Activated naive CD4-positive, alpha-beta T cell treated with anti-CD3 and anti-CD28 coated beads, Interleukin-2, amount 50 U/mL, for 72 hours (primary cell): ENCODE results near the gene NSMCE4A. TPM values are rescaled to one million over a fixed set of nuclear protein-coding genes. Genes with fewer than 3 reads are reported as not detected.
"Not testable (repeated sequence)": the region's sequence is repeated elsewhere in the genome, so short reads cannot be mapped to it uniquely, and the experiment has no call there.

Experiments
- ATAC-seq, 2 donors: fragments of 150-1000 bp; cut with Tn5 transposase; 2 replicates each; pipeline ENCODE4 v1.10.0; 2021; ENCODE audit warnings: mild to moderate bottlenecking in 2 of 2, moderate library complexity in 2 of 2
- DNase-seq, 2 donors: peaks; one replicate each; pipeline ENCODE4 v3.0.0; 2021 to 2022; ENCODE audit warnings: low spot score in 2 of 2
- H3K27ac Mint-ChIP-seq, 2 donors: one replicate each; pipeline ENCODE4 v1.8.0; 2022; ENCODE audit warnings: mild to moderate bottlenecking in 2 of 2, mixed read lengths in 2 of 2
- H3K36me3 Mint-ChIP-seq, 2 donors: one replicate each; pipeline ENCODE4 v1.8.0; 2022; ENCODE audit warnings: mixed read lengths in 2 of 2
- H3K9me3 Mint-ChIP-seq, 2 donors: one replicate each; pipeline ENCODE4 v1.8.0; 2022; ENCODE audit warnings: mixed read lengths in 2 of 2
- total RNA-seq, 2 donors: library from RNA; stranded (reverse); gene quantifications; one replicate each; pipeline ENCODE4 v1.2.3, GENCODE V29; 2022

Gene NSMCE4A
- total RNA-seq, 2 donors from 2014 or later, result 36.0 to 46.8 TPM

DNA sequence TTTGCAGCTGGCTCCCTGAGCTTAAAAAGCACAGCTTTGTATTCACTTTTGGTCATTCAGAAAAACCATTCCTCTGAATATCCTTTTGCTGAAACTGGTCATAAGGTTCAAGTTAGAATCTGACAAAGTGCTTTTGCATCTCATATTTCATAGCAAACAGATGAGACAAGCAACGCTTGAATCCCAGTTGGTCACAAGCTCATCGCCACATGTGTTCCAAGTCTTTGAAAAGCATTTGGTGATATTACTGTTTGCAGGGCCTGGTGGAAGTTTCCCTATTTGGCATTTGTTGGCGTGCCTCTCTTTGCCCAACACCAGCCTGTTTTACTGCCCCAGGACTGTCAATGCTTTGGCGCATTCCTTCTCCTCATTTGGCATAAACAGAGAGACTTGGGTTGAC is 24.3 kb upstream of the NSMCE4A start:
- no peak overlapping the region for H3K27ac Mint-ChIP-seq
- H3K36me3 Mint-ChIP-seq, result peaks cover 8 to 15% of the 10 kb centered on the region in 2 donors
- DNase-seq (no peak), ATAC-seq (no peak)
- peaks cover 9 to 20% of the 10 kb centered on the region in 2 donors for H3K9me3 Mint-ChIP-seq

DNA sequence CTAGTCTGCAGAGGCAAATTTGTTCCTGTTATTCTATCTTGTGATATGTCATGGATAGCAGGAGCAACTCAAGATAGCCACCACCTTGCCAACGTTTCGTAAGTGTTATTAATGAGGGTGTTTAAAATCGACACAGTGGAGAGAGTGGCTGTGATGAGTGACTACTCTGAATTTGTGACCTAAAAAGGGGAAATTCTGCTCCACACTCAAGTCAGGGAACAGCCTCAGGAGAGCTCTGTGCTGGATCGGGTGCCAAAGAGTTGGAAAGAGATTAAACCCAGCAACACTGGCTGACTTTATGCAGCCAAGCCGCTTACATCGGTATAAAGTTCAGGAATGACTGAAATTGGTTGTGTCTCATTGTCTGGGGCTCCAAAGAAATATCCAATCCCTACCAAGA is 23.4 kb upstream of the NSMCE4A start:
- ATAC-seq (no peak), DNase-seq (no peak)
- Mint-ChIP-seq H3K27ac (no peak overlapping the region), H3K9me3 (peaks cover 9 to 20% of the 10 kb centered on the region in 2 donors), H3K36me3 (peaks cover 8 to 15% of the 10 kb centered on the region in 2 donors)

DNA sequence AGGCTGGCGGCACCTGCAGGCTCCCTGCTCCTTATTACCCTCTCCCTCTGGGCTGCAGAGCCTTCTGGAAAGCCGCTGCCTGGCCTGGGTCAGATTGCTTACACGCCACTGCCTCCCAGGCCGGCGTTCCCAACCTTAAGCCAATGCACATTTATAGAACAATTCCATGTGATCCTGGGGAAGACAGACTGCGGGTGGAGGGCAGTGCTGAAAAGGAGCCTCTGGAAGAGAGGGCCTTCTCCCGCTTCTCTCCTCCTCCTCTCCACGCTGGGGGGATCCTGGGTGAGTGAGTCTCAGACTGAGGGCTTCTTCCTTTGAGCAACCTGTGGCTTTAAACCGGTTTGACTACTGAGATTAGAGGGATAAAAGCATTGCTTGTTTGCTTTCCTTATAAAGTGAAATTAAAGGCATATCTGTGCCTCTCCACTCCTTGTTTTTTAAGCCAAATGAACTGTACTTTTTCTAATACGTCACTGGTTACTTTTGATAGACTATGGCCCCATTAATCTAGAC is 19.5 kb upstream of the NSMCE4A start:
- Mint-ChIP-seq H3K27ac (no peak overlapping the region), H3K9me3 (peaks cover 0 to under 1% of the 10 kb centered on the region in 2 donors), H3K36me3 (peaks cover 2 to 4% of the 10 kb centered on the region in 2 donors)
- DNase-seq (no peak), ATAC-seq (no peak)

DNA sequence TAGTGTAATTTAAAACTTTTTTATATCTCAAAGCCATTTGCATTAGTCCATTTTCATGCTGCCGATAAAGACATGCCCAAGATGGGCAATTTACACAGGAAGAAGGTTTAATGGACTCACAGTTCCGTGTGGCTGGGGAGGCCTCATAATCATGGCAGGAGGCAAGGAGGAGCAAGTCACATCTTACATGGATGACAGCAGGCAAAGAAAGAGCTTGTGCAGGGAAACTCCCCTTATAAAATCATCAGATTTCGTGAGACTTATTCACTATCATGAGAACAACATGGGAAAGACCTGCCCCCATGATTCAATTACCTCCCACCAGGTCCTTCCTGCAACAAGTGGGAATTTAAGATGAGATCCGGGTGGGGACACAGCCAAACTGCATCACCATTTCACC is 16.7 kb upstream of the NSMCE4A start:
- not testable (repeated sequence) for DNase-seq, H3K9me3 Mint-ChIP-seq, H3K36me3 Mint-ChIP-seq, H3K27ac Mint-ChIP-seq, ATAC-seq

DNA sequence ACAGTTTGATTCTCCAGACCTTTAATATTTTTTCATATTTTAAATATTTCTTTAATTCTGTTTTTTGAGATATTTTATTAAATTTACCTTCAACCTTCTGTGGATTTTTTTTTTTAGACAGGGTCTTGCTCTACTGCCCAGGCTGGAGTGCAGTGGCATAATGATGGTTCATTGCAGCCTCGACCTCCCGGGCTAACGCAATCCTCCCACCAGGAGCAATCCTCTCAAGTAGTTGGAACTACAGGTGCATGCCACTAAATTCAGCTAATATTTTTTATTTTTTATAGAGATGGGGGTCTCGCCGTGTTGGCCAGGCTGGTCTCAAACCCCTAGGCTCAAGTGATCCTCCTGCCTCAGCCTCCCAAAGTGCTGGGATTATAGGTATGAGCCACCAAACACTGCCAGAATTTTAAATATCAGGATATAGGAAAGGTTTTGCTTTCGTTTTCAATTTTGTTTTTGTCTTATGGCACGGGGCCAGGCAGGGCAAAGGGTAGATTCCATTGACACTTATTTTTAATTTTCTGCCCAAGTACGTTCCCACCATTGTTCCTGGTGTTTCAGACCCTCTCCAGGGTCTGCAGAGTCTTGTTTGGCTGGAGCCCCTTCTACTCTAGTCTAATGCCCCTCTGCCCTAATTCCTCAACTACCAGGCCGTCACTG is 15.1 kb upstream of the NSMCE4A start:
- Mint-ChIP-seq H3K9me3 (peaks cover 0 to 10% of the 10 kb centered on the region in 2 donors), H3K36me3 (peaks cover 1 to 8% of the 10 kb centered on the region in 2 donors), H3K27ac (no peak overlapping the region)
- ATAC-seq (no peak), DNase-seq (no peak)

DNA sequence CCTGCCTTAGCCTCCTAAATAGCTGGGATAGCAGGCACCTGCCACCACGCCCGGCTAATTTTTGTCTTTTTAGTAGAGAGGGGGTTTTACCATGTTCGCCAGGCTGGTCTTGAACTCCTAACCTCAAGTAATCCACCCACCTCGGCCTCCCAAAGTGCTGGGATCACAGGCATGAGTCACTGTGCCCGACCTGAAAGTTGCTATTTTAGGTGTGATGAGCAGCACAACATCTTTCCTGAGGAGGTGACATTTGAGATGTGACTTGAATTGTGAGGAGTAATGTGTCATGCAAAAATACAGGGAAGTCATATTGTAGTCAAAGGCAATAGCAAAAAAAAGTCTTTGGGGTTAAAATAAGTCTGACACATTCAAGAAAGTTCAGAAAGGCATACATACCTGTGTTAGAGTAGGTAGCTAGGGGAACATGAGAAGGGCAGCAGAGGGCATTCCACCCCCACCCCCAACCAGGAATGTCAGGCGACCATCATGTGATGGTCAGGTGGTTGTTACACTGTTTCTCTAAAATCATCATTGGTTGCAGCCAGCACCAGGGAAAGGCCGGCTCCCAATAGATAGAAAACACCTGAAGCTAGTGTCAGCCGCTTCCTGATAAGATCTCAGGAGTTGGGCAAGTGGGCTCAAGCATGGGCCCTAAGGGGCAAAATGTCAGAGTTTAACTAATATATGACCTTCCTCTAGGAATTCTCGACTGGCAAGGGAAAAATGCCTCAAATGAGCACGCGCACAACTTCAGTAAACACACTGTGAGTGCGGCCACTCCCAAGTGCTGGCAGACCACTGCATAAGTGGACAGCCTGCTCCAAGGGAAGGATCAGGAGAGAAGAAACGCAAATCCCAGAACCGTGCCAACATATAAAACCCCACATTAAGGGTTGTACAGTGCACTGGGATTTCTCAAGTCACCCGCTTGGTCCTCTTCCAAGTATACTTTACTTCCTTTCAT is 13.6 kb upstream of the NSMCE4A start, which contains the start of gene TACC2:
Gene TACC2 (plus strand): TSS at position 803 of the 964 bp plus-strand sequence. CDS start 32,819 bp downstream, outside the sequence.
- DNase-seq, result no peak

DNA sequence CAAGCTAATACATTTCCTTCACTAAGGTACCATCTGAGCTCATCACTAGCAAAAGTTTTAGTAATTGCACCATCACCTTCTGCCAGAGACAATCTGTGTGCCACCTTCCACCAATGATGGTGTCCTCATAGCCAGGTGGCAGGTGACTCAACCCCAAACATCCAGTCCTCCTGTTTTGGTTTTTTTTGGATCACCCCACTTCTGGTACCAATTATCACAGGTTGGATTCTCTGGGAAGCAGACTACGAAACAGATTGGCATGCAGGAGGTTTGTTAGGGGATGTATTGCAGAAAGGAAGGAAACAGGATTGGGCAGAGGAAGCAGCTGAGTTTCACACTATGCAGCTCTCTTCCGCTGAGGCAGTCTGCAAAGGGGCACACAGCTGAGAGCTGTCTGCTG is 9.4 kb upstream of the NSMCE4A start:
- ATAC-seq (no peak), DNase-seq (no peak)
- peaks cover 7 to 24% of the 10 kb centered on the region in 2 donors for H3K9me3 Mint-ChIP-seq
- H3K27ac Mint-ChIP-seq, result no peak overlapping the region
- H3K36me3 Mint-ChIP-seq, result peaks cover 13 to 17% of the 10 kb centered on the region in 2 donors

More for the DNA sequence above, 13.6 kb upstream of the NSMCE4A start, which contains the start of gene TACC2:
- Mint-ChIP-seq H3K9me3 (peaks cover 3 to 24% of the 10 kb centered on the region in 2 donors), H3K27ac (no peak within 1 kb of the TSS), H3K36me3 (peaks cover 16 to 17% of the 10 kb centered on the region in 2 donors)
- peak; percentile 52 to 66 for ATAC-seq

DNA sequence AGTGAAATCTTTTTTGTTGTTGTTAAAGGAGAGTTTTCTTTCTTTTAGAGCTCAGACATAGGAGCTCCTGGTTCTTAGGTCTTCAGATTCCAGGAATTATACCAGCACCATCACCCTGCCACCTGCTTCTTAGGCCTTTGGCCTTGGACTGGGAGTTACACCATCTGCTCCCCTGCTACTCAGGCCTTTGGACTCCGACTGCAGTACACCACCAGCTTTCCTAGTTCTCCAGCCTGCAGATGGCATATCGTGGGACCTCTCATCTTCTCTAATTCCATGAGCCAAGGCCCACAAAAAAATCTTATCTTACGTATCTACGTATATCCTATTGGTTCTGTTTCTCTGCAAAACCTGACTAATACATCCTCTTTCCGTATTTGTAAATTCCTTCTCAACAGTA is 8.8 kb upstream of the NSMCE4A start:
- H3K36me3 Mint-ChIP-seq, result peaks cover 13 to 17% of the 10 kb centered on the region in 2 donors
- no peak for DNase-seq
- H3K27ac Mint-ChIP-seq, result no peak overlapping the region
- ATAC-seq, result no peak
- peaks cover 7 to 24% of the 10 kb centered on the region in 2 donors for H3K9me3 Mint-ChIP-seq

DNA sequence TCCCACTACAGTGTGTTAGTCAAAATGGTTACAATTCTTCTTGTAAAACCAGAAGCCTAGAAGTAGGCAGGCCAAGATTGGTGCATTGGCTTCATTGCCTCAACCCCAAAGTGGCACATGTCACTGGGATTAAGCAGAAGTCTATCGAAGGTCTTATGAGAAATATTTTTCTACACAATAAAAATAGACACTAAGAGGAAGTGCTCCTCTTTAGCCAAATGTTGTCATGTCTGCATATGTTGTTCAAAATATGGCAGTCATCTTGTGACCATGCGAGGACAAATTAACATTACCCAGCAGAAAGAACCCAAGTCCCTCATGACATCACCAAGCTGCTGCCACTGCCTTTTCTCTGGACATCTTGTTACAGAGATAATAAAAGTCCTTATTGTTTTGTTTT is 6.3 kb upstream of the NSMCE4A start:
- ATAC-seq, result no peak
- no peak for DNase-seq
- Mint-ChIP-seq H3K36me3 (peaks cover 9 to 23% of the 10 kb centered on the region in 2 donors), H3K27ac (no peak overlapping the region), H3K9me3 (peaks cover 7 to 14% of the 10 kb centered on the region in 2 donors)

DNA sequence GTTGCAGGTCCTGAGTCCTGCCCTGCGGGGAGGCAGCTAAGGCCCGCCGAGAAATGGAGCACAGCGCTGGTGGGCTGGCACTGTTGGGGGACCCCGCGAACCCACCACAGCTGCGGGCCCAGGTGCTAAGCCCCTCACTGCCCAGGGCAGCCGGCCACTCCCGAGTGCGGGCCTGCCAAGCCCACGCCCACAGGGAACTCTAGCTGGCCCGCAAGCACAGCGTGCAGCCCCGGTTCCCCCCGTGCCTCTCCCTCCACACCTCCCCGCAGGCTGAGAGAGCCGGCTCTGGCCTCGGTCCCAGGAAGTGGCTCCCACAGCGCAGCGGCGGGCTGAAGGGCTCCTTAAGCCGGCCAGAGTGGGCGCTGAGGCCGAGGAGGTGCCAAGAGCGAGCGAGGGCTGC is 3.5 kb upstream of the NSMCE4A start:
- H3K27ac Mint-ChIP-seq, result no peak overlapping the region
- H3K36me3 Mint-ChIP-seq, result peaks cover 1 to 11% of the 10 kb centered on the region in 2 donors
- no peak for ATAC-seq
- DNase-seq, result no peak
- peaks cover 3 to 5% of the 10 kb centered on the region in 2 donors for H3K9me3 Mint-ChIP-seq

DNA sequence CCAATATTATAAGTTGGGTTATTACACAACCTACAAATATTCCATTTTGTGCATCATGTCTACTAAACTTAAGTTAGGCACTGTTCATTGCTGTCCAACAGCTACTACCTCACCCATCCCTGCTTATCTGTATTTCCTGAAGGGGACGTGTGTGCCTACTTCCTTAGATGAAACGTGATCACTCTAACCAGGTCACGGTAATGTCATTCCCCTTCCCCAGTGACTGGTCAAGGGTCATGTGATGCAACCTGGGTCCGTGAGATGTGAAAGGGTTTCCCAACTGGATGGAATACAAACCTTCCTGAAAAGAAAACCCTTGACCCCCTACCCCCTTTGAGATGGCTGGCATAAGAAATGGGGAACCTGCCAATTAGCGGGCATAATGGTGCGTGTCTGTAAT is 1.6 kb upstream of the NSMCE4A start:
- ATAC-seq (no peak), DNase-seq (no peak)
- Mint-ChIP-seq H3K27ac (no peak overlapping the region), H3K9me3 (peaks cover 0 to 5% of the 10 kb centered on the region in 2 donors), H3K36me3 (peaks cover 5 to 11% of the 10 kb centered on the region in 2 donors)

DNA sequence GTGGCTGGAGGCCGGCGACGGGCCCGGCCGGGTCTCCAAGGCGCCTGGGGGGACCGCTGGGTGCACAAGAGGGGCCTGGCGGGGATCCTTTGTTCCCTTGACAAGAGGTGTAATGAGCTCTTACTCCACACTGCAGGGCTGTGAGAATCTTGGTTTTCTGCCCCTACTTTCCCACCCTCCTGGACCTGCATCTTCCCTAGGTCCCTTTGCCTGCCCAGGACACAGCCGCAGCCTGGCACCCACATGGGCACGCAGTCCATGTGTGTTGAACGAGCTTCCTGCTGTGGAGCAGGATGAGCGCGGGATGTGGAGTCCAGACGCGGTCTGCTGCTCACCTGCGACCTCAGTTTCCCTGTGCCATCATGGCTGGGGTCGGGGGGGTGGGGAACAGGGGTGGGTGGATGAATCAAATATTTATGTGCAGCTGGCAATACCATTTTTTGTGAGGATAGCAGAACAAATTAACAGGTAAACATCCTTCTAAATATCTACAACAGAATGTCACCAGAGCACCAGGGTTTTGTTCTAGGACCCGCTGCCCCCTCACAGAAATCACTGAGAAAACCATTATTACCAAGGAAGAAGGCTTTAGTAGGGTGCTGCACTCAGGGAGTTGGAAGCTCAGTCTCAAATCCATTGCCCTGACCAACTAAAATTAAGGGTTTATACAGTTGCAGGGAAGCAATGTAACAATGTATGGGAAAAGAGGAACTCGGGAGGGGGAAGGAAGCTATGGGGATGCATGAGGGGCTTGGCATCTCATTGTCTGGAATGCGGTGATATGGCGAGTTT is 474 bp upstream of the NSMCE4A start:
- DNase-seq (no peak), ATAC-seq (peak in 1 of 2 donors; percentile 27)
- H3K27ac Mint-ChIP-seq, result peak overlapping the region in 1 of 2 donors; percentile 93
- peaks cover 0 to 5% of the 10 kb centered on the region in 2 donors for H3K9me3 Mint-ChIP-seq
- peaks cover 5 to 11% of the 10 kb centered on the region in 2 donors for H3K36me3 Mint-ChIP-seq

DNA sequence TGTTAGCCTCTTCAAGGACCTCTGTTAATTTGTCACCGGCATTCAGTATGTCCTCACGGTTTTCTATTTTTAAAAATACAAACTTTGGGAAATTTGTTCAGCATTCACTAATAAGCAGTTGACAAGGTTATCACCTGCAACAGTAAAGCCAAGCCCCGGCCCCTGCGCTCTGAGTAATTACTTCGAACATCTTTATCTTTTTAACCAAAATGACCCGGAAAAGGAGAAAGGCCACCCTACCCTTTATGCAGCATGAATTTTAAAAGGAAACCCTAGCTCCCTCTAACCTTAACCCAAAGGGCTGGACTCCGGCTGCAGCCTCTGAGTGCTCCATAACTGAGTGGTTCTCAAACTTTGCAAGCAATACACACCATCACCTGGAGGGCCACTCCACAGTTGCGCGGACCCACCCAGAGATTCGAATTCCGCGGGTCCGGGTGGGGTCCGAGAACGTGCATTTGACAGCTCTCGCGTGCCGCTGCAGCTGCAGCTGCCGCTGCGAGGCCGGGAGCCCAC is 940 bp downstream of the NSMCE4A start:
- no peak for DNase-seq
- peak in 1 of 2 donors; percentile 19 for ATAC-seq
- Mint-ChIP-seq H3K9me3 (peaks cover 0 to 5% of the 10 kb centered on the region in 2 donors), H3K27ac (peak overlapping the region; percentile 55 to 70), H3K36me3 (peaks cover 5 to 11% of the 10 kb centered on the region in 2 donors)

DNA sequence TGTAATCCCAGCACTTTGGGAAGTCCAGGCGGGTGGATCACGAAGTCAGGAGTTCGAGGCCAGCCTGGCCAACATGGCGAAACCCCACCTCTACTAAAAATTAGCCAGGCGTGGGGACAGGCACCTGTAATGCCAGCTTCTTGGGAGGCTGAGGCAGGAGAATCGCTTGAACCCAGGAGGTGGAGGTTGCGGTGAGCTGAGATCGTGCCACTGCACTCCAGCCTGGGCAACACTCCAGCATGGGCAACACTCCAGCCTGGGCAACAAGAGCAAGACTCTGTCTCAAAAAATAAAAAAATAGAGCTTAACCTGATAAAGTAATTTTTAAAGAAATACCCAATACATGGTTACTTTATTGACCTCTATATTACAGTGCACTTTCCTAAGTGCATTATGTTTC is 5.9 kb downstream of the NSMCE4A start:
- DNase-seq, ATAC-seq, H3K9me3 Mint-ChIP-seq, H3K27ac Mint-ChIP-seq, H3K36me3 Mint-ChIP-seq: not testable (repeated sequence)

DNA sequence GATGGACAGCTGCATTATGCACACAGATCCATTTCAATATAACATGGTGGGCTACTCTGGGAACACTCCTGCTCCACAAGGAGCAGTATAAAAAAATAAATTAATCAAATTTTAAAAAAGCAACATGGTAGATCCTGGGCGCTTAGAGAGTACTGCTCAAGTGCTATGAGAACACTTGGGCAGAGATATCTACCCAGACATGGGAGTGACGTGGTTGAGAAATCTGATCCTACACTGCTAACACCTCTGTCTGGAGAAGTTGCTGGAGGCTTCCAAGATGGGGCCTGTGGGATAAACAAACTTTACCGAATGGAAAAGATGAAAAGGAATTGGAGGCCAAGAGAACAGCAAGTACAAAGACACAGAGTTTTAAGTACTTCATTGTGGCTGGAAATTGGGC is 9.0 kb downstream of the NSMCE4A start:
- Mint-ChIP-seq H3K9me3 (no peaks in the 10 kb centered on the region), H3K27ac (no peak overlapping the region), H3K36me3 (peaks cover 4 to 6% of the 10 kb centered on the region in 2 donors)
- ATAC-seq, result no peak
- no peak for DNase-seq

DNA sequence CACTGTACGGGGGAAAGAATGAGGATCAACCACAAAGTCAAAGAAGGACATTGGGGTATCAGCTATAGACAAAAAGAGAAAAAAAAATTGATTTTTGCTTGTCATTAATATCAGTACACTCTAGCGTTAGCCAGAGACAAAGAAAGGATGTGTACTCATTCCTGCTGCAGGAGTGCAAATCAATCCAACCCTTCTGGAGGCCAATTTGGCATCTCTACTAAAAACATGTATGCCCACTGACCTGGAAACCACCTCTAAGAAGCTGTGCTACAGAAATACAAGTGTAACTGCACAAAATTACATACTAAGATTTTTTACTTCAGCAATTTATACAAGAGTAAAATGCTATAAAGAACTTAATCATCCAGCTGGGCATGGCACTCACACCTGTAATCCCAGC is 13.6 kb downstream of the NSMCE4A start:
- ATAC-seq (no peak), DNase-seq (no peak)
- H3K36me3 Mint-ChIP-seq, result peaks cover 4 to 19% of the 10 kb centered on the region in 2 donors
- H3K9me3 Mint-ChIP-seq, result no peaks in the 10 kb centered on the region
- no peak overlapping the region for H3K27ac Mint-ChIP-seq
